ENCODE data around the gene CPVL. TPM values are rescaled to one million over a fixed set of nuclear protein-coding genes. Genes with fewer than 3 reads are reported as not detected.

CPVL gene
- total RNA-seq, 4 donors from 2014 or later = 8.0 to 28.5 (median 11.3) TPM

DNA sequence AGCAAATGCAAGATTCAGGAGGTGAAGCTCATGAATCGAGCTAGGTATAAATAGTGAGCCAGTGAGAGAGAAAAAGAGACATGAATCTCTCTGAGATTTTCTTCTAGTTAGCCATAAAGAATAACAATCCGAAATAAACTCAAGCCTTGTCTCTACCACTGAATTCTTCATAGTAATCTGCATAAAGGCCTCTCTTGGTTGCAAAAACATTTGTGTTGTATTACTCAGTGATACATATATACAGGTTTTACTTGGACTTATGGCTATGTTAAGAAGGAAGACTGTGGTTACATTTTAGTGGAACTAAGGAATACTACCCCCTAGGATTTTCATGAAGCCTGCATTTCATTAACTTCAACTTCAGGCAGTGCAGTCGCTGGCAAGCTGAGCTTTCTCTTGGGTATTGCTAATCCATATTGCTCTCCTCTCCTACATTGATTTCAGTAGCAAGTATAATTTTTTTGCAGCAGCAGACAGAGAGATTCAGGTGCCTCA, 115.5 kb downstream of the CPVL start:
- no peaks in the 10 kb centered on the region for H3K27me3 ChIP-seq
- WGBS = 93% methylated on average over 3 of the region's 3 CpGs
- intact Hi-C loops (cut with DNase I) = no loop called here
- peaks cover 0 to 6% (median 0%) of the 10 kb centered on the region in 4 donors for H3K4me1 ChIP-seq
- peaks cover 0 to 18% (median 9%) of the 10 kb centered on the region in 4 donors for H3K9me3 ChIP-seq
- H3K4me3 ChIP-seq = no peak overlapping the region
- TF ChIP-seq EP300 (IDR thresholded peaks at IDR 0.05) (no peak), POLR2AphosphoS5 (IDR thresholded peaks at IDR 0.05) (no peak), POLR2A (IDR thresholded peaks at IDR 0.05; ENCODE audit: low read depth) (no peak)
- TF ChIP-seq, protein P1, sequence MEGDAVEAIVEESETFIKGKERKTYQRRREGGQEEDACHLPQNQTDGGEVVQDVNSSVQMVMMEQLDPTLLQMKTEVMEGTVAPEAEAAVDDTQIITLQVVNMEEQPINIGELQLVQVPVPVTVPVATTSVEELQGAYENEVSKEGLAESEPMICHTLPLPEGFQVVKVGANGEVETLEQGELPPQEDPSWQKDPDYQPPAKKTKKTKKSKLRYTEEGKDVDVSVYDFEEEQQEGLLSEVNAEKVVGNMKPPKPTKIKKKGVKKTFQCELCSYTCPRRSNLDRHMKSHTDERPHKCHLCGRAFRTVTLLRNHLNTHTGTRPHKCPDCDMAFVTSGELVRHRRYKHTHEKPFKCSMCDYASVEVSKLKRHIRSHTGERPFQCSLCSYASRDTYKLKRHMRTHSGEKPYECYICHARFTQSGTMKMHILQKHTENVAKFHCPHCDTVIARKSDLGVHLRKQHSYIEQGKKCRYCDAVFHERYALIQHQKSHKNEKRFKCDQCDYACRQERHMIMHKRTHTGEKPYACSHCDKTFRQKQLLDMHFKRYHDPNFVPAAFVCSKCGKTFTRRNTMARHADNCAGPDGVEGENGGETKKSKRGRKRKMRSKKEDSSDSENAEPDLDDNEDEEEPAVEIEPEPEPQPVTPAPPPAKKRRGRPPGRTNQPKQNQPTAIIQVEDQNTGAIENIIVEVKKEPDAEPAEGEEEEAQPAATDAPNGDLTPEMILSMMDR (IDR thresholded peaks at IDR 0.05) = no peak
- no peak for DNase-seq (ENCODE audit: extremely low spot score)
- H3K27ac ChIP-seq (replicated peaks in 1 of 4) = no peak overlapping the region
- peaks cover 0 to 3% (median 0%) of the 10 kb centered on the region in 4 donors for H3K36me3 ChIP-seq

DNA sequence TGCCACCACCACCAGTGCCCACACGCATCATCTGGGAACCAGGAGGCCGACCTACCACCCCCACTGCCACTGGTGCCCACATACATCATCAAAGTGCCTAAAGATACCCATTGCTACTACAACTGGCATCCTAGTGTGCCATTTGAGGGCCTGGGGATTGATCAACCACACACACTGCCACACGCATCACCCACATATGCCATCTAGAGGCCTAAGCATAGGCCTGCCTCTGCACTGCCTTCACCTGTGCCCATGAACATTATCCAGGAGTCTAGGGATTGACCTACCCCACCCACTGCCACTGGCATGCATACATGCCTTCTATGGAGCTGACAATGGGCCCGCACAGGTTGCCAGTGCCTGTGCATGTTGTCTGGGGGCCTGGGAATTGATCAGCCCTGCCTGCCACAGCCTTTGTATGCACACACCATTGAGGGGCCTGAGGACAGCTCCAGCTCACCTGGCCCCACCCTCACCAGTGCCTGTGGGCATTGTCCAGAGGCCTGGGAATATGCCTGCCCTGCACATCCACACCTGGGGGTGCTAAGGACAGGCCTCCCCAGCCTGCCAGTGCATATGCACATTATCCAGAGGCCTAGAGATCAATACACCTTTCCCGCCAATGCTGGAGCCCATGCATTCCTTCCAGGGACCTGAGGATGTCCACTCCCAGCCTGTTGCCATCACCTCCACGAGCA, 123.9 kb downstream of the CPVL start:
- no peak overlapping the region for H3K4me3 ChIP-seq
- H3K36me3 ChIP-seq = no peaks in the 10 kb centered on the region
- TF ChIP-seq EP300 (IDR thresholded peaks at IDR 0.05) (no peak), POLR2AphosphoS5 (IDR thresholded peaks at IDR 0.05) (no peak), POLR2A (IDR thresholded peaks at IDR 0.05; ENCODE audit: low read depth) (no peak)
- TF ChIP-seq, protein P1 (IDR thresholded peaks at IDR 0.05) = no peak
- intact Hi-C loops (cut with DNase I) = no loop called here
- no peak overlapping the region for H3K27ac ChIP-seq (replicated peaks in 1 of 4)
- no peak for DNase-seq (ENCODE audit: extremely low spot score)
- no peaks in the 10 kb centered on the region for H3K27me3 ChIP-seq
- no peaks in the 10 kb centered on the region for H3K4me1 ChIP-seq
- 86% methylated on average over 5 of the region's 6 CpGs for WGBS
- peaks cover 0 to 36% (median 28%) of the 10 kb centered on the region in 4 donors for H3K9me3 ChIP-seq

DNA sequence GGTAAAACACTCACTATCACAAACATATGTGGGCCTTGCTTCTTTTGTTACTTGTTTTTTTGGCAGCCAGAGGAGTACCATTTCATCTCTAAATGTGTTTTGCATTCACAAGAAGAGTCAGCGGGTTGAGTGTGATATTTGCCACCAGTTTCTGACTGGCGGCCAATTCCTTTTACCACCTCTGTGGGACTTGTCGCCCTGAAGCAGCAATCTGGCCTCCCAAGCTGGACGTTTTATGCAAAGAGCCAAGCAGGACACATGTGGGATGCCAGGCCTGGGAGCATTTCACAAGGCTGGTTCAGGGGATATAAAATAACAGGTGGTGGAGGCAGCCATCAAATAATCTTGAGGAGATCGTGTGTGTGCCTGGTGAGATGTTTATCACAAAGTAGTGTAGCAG, 126.4 kb downstream of the CPVL start:
- Histone ChIP-seq H3K36me3 (no peaks in the 10 kb centered on the region), H3K27me3 (no peaks in the 10 kb centered on the region), H3K4me1 (no peaks in the 10 kb centered on the region), H3K27ac (replicated peaks in 1 of 4) (no peak overlapping the region), H3K9me3 (peaks cover 0 to 19% (median 14%) of the 10 kb centered on the region in 4 donors), H3K4me3 (no peak overlapping the region)
- DNase-seq (ENCODE audit: extremely low spot score) = peak; percentile 57
- intact Hi-C loops (cut with DNase I) = no loop called here
- TF ChIP-seq, protein P1 (IDR thresholded peaks at IDR 0.05) = no peak
- TF ChIP-seq POLR2A (IDR thresholded peaks at IDR 0.05; ENCODE audit: low read depth) (no peak), POLR2AphosphoS5 (IDR thresholded peaks at IDR 0.05) (no peak), EP300 (IDR thresholded peaks at IDR 0.05) (no peak)
- 94% methylated on average over 4 of the region's 5 CpGs for WGBS

- no peak overlapping the region for H3K27ac ChIP-seq (replicated peaks in 1 of 4)
- peaks cover 0 to 14% (median 9%) of the 10 kb centered on the region in 4 donors for H3K9me3 ChIP-seq
- 68% methylated on average over 6 of the region's 6 CpGs for WGBS
- H3K4me3 ChIP-seq = no peak overlapping the region
- H3K27me3 ChIP-seq = no peaks in the 10 kb centered on the region
- H3K36me3 ChIP-seq = no peaks in the 10 kb centered on the region
- H3K4me1 ChIP-seq = no peaks in the 10 kb centered on the region
- no peak for TF ChIP-seq EP300 (IDR thresholded peaks at IDR 0.05)
- no peak for TF ChIP-seq POLR2AphosphoS5 (IDR thresholded peaks at IDR 0.05)
- TF ChIP-seq POLR2A (IDR thresholded peaks at IDR 0.05; ENCODE audit: low read depth) = no peak
- TF ChIP-seq, protein P1 (IDR thresholded peaks at IDR 0.05) = no peak
- DNase-seq (ENCODE audit: extremely low spot score) = peak; percentile 21
- intact Hi-C loops (cut with DNase I) = no loop called here
These were observed 127.0 kb downstream of the CPVL start for GRCh38 chr7:29019387-29019786.
